GM19328 (cell line): ENCODE results near the gene COMMD6.

Source experiments
- ATAC-seq: cut with Tn5 transposase; IDR thresholded peaks from one replicate; pipeline ENCODE4 v1.9.1; 2021; ENCODE audit warnings: mild to moderate bottlenecking, moderate library complexity; ENCODE audit not compliant: unreplicated experiment

Gene COMMD6

GRCh38 chr13:75530549-75530961, 7.1 kb downstream of the COMMD6 start:
- no peak for ATAC-seq

DNA sequence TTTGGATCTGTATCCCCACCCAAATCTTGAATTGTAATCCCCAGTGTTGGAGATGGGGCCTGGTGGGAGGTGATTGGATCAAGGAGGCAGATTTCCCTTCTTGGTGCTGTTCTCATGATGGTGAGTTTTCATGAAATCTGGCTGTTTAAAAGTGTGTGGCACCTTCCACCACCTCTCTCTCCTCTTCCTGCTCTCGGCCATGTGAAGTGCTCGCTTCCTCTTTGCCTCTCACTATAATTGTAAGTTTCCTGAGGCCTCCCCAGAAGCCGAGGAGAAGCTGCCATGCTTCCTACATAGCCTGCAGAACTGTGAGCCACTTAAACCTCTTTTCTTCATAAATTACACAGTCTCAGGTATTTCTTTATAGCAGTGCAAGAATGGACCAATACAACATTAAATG, 15.7 kb downstream of the COMMD6 start:
- ATAC-seq: no peak

- ATAC-seq: no peak
Measured at GRCh38 chr13:75518439-75519088, 19.1 kb downstream of the COMMD6 start.

DNA sequence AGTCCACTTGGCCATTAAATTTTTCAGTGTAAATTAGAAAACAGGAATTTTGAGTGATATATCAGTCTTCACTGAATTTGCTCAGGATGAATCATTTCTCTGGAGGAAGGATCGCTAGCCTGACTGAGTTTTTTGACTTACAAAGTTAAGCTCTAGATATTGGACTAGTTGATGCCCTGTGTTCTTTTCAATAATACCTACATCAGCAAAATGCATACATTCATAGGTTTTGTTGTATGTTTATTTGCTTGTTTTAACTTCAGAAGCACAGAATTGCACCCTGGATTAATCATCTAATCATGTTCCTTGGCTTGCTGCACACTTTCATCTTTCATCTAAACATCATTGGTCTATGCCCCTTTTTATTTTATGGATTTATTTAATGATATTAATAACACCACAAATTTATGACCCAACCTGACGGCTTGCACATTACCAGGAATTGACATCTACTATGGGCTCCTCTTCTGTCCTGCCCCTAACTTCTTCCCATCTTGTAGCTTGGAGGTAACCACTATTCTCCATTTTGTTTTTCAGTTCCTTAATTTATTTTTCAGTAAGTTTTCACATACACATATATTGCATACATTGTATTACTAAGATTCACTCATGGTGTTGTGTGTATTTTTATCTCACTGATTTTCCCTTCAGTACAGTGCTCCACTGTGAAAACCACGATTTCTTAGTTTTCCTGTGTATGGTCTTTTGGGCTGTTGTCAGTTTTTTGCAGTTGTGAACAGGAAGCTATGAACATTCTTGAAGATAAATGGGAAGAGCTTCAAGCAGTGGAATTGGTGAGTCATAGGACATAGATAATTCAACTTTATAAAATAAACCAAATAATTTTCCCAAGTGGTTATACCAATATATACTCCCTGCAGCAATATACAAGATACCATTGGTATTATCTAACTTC, 23.3 kb downstream of the COMMD6 start:
- no peak for ATAC-seq

- no peak for ATAC-seq
Measured at GRCh38 chr13:75513271-75513670, 24.4 kb downstream of the COMMD6 start.

GRCh38 chr13:75512253-75512652, 25.4 kb downstream of the COMMD6 start:
- peak; percentile 76 for ATAC-seq

- ATAC-seq: no peak
Measured at GRCh38 chr13:75511051-75511625, 26.5 kb downstream of the COMMD6 start.

- no peak for ATAC-seq
Measured at GRCh38 chr13:75508002-75508548, 29.6 kb downstream of the COMMD6 start.

DNA sequence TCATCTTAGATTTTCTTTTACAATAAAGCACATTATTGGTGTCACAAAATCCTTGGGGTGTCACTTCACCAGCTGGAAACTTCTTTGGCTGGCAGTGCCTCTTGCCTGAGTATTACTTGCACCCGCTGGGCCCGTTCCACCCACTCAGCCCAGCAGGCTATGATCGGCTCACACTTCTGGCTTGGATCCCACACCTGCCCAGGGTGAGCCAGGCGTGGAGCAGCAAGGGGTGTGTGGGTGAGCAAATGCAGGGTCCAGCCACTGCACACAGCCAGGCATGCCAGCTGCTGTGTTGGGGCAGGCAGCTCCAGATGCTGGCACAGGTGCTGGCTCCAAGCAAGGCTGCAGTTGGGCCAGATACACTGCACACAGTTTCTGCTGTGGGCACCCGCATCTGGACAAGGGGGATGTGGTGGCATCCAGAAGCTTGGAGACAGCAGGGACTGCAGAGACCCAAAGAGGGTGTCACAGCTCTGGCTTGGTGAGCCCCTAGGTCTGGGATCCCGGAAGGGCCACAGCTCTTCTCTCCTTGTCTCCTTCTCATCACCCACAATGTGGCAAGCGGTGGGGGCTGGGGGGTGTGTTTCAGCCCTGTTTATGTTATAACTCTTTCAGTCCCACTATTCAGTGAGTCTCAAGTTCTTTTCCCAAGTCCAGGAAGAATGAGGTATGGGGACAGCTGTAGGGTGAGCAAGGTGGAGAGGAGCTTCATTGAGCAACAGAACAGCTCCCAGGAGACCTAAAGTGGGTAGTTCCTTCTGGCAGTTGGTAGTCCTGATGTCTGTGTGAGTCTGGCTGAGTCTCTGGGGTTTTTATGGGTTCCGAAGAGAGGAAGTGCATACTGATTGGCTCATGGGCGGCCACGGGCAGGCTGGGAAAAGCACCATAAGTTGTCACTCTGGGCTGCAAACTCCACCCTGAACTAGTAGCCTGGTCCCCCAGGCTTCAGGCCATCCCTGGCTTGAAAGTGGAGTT, 30.3 kb downstream of the COMMD6 start:
- ATAC-seq: no peak

DNA sequence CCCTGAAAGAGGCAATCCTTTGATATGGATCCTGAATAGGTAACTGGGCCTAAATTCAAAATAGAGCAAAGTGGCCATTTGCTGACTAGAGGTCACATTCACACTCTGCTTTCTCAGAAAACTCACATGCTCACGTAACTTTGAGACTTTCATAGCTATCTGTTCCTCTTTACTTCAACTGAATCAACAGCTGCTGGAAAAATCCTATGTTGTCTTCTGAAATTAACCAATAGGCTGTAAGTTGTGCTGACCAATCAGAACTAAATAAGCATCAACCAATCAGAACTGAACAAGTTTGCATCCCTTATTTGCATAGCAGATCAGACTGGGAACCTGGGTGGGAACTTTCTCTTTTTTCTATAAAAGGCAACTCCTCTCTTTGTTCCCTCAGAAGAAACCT, 31.6 kb downstream of the COMMD6 start:
- ATAC-seq: no peak

GRCh38 chr13:75505327-75505726, 32.3 kb downstream of the COMMD6 start:
- ATAC-seq: no peak

- no peak for ATAC-seq
Measured at GRCh38 chr13:75495938-75496337, 41.7 kb downstream of the COMMD6 start.

DNA sequence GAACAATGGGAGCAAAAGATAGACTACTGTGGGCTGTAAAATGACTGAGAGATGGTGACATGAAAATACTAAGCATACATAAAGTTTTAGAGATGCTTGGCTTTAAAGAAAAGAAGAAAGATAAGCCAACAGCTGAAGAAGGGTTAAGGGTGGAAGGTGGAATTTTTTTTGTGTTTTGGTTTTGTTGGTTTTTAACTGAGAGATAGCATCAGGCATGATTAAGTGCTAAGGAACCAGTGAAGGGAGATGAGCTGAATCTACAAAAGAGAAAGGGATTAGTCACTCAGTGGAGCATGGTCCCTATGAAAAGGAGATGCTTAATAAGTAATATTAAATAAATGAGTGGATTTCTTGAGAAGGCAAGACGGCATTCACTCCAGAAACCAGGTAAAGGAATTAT, 43.1 kb downstream of the COMMD6 start:
- no peak for ATAC-seq

DNA sequence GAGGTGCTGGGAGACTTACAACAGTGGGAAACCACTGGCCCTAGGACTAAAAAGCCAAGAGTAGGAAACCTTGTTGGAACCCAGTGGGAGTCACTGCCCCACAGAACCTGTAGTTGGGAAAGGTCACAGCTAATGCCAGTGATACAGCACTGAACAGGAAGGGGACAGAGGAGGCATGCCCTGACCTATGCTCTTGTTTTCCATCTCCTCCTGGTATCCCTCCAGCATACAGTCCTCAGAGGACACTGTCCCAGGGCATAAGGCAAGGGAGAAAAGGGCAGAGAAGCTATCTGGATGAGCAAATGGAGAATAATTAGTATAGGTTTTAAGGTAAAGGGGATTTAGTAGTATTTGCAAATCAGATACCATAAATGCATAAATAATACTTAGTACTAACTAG, 44.5 kb downstream of the COMMD6 start:
- no peak for ATAC-seq

DNA sequence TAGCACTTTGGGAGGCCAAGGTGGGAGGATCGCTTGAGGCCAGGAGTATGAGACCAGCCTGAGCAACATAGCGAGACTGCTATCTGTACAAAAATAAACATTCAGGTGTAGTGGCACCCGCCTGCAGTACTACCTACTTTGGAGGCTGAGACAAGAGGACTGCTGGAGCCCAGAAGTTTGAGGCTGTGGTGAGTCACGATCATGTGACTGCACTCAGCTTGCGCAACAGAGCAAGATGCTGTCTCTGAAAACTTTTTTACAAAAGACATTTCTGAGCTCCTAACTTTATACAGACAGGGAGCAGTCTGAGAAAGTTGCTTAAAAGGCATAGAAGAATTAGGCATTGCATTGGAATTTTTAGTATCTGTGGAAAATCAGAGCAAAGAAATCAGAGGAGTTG, 45.3 kb downstream of the COMMD6 start:
- no peak for ATAC-seq

DNA sequence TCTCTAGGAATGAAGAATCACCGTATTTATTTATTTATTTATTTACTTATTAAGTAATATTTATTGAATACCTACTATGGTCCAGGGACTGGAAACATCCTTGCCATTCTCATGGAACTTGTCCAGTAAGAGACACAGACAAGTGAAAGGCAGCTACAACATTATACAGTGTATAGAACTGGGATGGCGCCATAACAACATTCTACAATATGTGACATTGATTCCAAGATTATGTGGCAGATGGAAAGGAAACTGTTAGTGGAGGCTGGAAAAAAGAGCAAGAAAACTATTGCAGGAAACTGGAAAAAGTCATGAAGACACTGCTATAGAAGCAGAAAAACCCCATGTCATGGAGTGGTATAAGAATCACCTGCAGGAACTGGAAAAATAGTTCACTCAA, 46.3 kb downstream of the COMMD6 start:
- no peak for ATAC-seq

GRCh38 chr13:75489502-75490263, 48.0 kb downstream of the COMMD6 start:
- peak; percentile 79 for ATAC-seq

DNA sequence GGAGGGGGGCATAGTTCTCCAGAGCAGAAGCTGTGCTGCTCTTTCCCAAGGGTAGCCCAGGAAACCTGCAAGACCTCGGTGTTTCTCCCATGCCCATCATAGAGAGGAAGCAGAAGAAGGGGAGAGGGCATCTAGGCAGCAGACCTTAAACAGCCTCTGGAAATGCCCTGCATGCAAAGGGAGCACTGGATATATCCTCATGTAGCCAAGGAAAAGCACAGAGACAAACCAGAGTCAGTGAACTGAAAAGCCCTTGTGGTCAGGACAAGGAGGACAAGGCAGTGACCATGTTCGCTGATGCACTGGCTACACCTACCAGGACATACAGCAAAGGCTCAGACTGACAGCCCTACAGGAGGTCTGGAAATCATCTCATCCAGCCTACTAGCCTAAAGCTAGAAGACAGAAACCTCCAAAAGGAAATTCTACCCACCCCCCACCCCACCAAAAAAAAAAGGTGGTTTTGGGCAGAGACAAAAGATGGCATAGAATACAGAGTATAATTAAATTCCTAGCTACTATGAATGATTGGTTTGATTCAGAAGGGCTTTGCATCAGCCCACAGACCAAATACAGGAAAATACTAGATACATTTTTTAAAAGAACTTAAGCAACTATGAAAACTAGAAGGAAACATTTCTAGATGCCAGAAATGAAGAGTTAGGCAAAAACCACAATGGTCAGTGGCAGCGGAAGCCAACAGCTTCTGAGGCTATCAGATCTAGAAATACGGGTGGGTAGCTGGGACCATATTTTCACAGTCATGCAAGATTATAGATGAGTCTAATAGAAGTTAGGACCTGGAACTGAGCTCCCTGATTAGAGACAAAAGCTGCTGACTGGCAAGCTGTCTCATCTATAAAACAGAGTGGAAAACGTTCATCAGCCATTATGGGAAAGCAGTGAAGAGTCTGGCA, 51.2 kb downstream of the COMMD6 start:
- no peak for ATAC-seq
